Measurements from ENCODE around the gene PERCC1. TPM values are rescaled to one million over a fixed set of nuclear protein-coding genes. Genes with fewer than 3 reads are reported as not detected.

The PERCC1 gene
- total RNA-seq, 1 donor from 2014 or later, result not detected

DNA sequence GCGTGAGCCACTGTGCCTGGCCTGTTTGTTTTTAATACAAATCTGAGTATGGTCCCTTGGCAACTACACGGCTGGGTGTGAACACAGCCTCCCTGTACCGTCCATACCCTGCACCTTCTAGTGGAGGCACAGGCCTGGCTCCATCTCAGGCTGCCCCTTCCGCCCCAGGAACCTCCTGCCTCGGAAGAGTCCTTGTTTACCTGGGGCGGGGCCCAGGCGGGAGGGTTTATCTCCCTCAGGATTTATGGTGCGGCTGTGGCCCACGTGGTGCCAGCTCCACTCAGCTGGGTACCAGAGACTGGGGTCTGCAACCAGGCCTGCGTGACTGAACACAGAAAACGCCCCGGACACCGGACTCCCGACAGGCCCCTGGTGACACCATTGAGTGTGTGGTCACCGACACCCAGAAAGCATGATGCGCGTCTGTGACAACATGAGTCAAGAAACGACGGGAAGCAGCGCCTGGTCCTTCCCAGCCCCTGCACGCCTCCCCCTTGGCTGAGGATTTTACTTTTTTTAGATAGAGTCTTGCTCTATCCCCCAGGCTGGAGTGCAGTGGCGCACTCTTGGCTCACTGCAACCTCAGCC, 35.3 kb upstream of the PERCC1 start:
- DNase-seq (ENCODE audit: extremely low spot score, unreplicated experiment), result no peak
- TF ChIP-seq, protein P1, sequence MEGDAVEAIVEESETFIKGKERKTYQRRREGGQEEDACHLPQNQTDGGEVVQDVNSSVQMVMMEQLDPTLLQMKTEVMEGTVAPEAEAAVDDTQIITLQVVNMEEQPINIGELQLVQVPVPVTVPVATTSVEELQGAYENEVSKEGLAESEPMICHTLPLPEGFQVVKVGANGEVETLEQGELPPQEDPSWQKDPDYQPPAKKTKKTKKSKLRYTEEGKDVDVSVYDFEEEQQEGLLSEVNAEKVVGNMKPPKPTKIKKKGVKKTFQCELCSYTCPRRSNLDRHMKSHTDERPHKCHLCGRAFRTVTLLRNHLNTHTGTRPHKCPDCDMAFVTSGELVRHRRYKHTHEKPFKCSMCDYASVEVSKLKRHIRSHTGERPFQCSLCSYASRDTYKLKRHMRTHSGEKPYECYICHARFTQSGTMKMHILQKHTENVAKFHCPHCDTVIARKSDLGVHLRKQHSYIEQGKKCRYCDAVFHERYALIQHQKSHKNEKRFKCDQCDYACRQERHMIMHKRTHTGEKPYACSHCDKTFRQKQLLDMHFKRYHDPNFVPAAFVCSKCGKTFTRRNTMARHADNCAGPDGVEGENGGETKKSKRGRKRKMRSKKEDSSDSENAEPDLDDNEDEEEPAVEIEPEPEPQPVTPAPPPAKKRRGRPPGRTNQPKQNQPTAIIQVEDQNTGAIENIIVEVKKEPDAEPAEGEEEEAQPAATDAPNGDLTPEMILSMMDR (IDR thresholded peaks at IDR 0.05), result no peak
- no peaks in the 10 kb centered on the region for H3K4me1 Mint-ChIP-seq (ENCODE audit: unreplicated experiment)

DNA sequence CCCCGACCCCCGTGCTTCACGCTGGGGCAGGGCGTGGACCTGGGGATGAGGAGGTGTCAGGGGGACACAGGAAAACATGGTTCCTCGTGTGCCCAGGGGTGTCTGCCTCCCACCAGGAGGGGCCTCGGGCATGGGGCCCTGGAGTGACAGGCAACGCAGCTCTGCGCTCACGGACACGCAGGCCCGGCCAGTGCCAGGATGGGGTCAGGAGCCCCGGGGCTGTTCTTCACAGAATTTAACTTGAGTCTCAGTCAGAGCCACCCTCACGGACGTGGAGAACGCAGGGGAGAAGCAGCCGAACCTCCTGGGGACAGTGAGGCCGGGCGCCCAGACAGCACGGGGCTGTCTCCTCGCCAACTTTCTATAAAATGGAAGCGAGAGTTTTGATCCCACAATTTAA, 33.1 kb upstream of the PERCC1 start:
- Mint-ChIP-seq H3K4me1 (ENCODE audit: unreplicated experiment) (no peaks in the 10 kb centered on the region), H3K27ac (ENCODE audit: unreplicated experiment) (no peak overlapping the region), H3K27me3 (ENCODE audit: unreplicated experiment) (no peaks in the 10 kb centered on the region), H3K36me3 (ENCODE audit: unreplicated experiment) (peaks cover 33% of the 10 kb centered on the region), H3K4me3 (ENCODE audit: unreplicated experiment) (no peak overlapping the region), H3K9me3 (ENCODE audit: unreplicated experiment) (no peaks in the 10 kb centered on the region)
- TF ChIP-seq, protein P1 (IDR thresholded peaks at IDR 0.05), result no peak
- no peak for DNase-seq (ENCODE audit: extremely low spot score, unreplicated experiment)

More for the DNA sequence above, 35.3 kb upstream of the PERCC1 start:
- Mint-ChIP-seq H3K27me3 (ENCODE audit: unreplicated experiment) (no peaks in the 10 kb centered on the region), H3K27ac (ENCODE audit: unreplicated experiment) (no peak overlapping the region), H3K9me3 (ENCODE audit: unreplicated experiment) (no peaks in the 10 kb centered on the region), H3K36me3 (ENCODE audit: unreplicated experiment) (peaks cover 27% of the 10 kb centered on the region), H3K4me3 (ENCODE audit: unreplicated experiment) (no peak overlapping the region)

DNA sequence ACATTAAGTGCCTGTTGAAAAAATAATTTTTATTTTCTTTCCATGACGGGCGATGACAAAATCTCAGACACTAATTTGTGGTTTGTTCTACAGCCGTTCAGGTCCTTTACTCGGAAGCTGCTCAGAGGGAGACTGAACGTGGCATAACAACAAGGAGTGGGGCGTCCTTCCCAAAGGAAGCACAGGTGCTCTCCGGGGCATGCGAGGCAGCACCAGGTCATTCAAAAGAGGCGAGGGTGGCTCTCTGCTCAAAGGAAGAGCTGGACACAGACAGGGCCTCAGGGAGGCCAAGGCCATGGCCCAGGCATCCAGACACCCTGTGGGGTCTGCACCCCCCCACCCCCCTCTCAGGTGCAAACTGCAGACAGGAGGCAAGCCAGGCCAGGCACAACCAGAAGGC, 32.5 kb upstream of the PERCC1 start:
- no peak overlapping the region for H3K4me3 Mint-ChIP-seq (ENCODE audit: unreplicated experiment)
- H3K4me1 Mint-ChIP-seq (ENCODE audit: unreplicated experiment), result no peaks in the 10 kb centered on the region
- peaks cover 32% of the 10 kb centered on the region for H3K36me3 Mint-ChIP-seq (ENCODE audit: unreplicated experiment)
- no peak overlapping the region for H3K27ac Mint-ChIP-seq (ENCODE audit: unreplicated experiment)
- TF ChIP-seq, protein P1 (IDR thresholded peaks at IDR 0.05), result no peak
- no peaks in the 10 kb centered on the region for H3K27me3 Mint-ChIP-seq (ENCODE audit: unreplicated experiment)
- no peaks in the 10 kb centered on the region for H3K9me3 Mint-ChIP-seq (ENCODE audit: unreplicated experiment)
- no peak for DNase-seq (ENCODE audit: extremely low spot score, unreplicated experiment)

DNA sequence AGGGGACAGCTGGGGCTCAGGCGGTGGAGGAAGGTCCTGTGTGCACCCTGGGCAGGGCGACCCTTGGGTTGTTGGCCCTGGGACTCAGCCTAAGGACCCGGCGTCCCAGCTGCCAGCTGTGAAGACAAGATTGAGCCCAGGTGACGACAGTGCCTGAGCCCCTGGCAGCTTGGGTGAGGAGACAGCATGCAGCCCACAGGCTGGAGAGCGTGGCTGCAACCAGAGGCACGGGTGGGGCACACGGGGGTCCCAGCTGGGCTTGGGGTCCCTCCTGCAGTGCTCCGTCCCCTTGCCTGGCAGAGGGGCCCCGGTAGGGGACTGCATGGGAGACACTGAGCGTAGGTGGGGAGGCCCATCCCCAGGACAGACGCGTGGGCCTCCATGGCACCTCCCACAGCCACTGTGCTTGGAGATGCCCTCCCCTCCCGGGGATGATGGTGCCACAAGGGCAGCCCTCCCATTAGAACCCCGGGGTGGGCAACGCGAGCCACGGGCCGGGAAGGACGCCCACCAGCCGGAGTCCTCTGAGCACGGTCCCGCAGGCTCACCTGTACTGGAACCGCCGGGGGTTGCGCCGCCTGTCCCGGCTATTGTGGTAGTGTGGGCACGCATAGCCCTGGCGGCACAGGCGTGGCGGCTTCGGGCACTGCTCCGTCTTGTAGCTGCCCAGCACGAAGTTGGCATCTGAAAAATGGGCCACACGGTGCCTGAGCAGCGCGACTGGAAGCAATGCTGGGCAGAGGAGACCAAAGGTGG, 31.9 kb upstream of the PERCC1 start:
- Mint-ChIP-seq H3K36me3 (ENCODE audit: unreplicated experiment) (peaks cover 33% of the 10 kb centered on the region), H3K4me3 (ENCODE audit: unreplicated experiment) (no peak overlapping the region), H3K9me3 (ENCODE audit: unreplicated experiment) (no peaks in the 10 kb centered on the region), H3K27ac (ENCODE audit: unreplicated experiment) (no peak overlapping the region), H3K4me1 (ENCODE audit: unreplicated experiment) (no peaks in the 10 kb centered on the region), H3K27me3 (ENCODE audit: unreplicated experiment) (no peaks in the 10 kb centered on the region)
- no peak for DNase-seq (ENCODE audit: extremely low spot score, unreplicated experiment)
- TF ChIP-seq, protein P1 (IDR thresholded peaks at IDR 0.05), result no peak

DNA sequence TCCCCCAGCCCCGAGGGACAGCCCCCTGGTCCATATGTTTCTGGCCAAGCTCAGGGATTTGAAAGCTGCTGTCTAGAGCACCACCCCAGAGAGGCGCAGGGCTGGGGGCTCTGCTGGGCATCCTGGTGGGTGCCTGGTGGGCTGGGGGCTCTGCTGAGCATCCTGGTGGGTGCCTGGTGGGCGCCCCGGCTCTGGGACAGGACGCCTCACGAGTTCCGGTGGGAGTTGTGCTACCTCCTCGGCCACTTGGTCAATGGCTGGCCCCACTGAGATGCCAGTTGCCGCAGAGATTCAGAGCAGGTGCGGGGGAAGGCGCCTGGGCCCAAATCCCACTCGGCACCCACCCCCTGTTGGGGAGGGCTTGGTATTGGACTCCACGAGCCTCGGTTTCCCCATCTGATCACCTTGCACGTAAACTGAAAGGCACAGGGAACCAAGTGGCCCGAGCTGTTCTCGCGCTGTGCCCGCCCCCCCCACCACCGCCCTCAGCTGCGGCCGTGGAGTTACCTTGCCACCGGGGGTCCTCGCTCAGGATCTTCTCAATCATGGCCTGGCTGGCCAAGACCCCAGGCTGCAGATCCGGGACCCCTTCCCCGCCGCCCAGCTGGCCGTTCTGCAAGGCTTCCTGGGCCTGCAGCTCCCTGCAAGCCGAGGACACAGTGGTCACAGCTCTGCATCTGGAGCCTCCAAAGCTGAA, 29.7 kb upstream of the PERCC1 start:
- Mint-ChIP-seq H3K9me3 (ENCODE audit: unreplicated experiment) (no peaks in the 10 kb centered on the region), H3K27me3 (ENCODE audit: unreplicated experiment) (no peaks in the 10 kb centered on the region), H3K27ac (ENCODE audit: unreplicated experiment) (no peak overlapping the region), H3K4me3 (ENCODE audit: unreplicated experiment) (no peak overlapping the region), H3K4me1 (ENCODE audit: unreplicated experiment) (no peaks in the 10 kb centered on the region), H3K36me3 (ENCODE audit: unreplicated experiment) (peaks cover 35% of the 10 kb centered on the region)
- DNase-seq (ENCODE audit: extremely low spot score, unreplicated experiment), result no peak
- TF ChIP-seq, protein P1 (IDR thresholded peaks at IDR 0.05), result no peak

Measured in osteocyte (in vitro differentiated cells).